HUDEP-2 (cell line): ENCODE results near the gene PLXNA3.
A peak's percentile ranks its signal among the peaks of the same experiment; 100 is the strongest.
"Not testable (repeated sequence)": the region's sequence is repeated elsewhere in the genome, so short reads cannot be mapped to it uniquely, and the experiment has no call there.

Source experiments
- DNase-seq, 76 experiments: peaks; one replicate each; lab custom pipeline; 2025; ENCODE audit not compliant: unreplicated experiment in 76 of 76; lab: John Stamatoyannopoulos, UW

Gene PLXNA3

DNA sequence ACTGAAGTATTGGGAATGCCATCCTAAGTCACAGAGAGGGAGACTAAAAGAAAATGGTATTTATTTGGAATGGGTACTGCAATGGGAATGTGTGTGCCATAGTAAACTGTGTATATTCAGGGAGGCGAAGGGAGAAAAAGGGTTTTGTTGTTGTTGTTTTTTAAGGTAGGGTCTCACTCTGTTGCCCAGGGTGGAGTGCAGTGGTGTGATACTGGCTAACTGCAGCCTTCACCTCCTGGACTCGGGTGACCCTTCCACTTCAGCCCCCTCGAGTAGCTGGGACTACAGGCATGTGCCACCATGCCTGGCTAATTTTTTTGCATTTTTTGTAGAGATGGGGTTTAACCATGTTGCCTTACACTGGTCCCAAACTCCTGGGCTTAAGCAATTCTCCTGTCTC is 36.6 kb downstream of the PLXNA3 start:
- no peak for DNase-seq

DNA sequence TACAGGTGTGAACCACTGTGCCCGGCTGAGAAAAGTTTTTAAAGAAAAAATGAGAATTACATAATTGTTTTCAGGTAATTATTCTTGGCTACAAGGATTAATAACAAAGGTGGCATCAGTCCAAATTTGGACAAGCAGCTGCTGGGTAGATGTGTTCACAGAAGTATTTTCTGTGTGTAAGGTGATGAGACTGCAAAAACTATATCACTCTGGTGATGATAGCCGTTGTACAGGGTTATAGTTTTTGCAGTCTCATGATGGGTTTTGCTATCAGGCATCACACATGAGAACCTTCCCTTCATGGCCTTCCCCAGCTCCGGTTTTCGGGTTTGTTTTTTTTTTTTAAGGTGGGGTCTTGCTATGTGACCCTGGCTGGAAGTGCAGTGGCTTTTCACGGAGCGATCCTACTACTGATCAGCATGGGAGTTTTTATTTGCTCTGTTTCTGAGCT is 37.4 kb downstream of the PLXNA3 start:
- DNase-seq = peak in 41 of 76 experiments; percentile 1 to 78 (median 44)

DNA sequence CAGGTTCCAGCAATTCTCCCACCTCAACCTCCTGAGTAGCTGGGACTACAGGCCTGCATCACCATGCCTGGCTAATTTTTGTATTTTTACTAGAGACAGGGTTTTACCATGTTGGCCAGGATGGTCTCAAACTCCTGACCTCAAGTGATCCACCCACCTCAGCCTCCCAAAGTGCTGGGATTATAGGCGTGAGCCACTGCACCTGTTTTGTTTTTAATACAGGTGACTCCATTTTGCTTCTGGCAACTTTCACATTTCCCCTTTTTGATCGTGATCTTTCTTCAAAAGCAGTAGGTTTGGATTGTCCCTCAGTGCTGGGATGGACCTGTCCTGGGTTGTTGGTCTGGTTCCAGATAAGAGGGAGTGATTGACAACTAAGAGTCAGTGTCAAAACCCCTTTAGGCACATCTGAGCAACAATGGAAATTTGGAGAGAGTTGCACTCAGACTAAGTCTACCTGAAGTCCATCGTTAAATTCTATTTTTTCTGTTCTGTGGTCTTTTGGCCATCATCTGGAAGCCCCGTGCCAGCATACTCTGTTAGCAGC is 38.6 kb downstream of the PLXNA3 start:
- DNase-seq = not testable (repeated sequence)

DNA sequence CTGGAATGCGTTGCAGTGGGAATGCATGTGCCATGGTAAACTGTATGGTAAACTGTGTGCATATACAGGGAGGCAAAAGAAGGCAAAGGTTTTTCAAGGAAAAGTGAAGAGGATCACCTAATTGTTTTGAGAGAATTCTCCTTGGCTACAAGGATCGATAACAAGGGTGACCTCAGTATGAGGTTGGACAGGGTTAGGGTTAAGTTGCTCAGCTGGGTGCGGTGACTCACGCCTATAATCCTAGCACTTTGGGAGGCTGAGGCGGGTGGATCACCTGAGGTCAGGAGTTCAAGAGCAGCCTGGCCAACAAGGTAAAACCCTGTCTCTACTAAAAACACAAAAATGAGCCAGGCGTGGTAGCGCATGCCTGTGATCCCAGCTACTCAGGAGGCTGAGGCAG is 43.3 kb downstream of the PLXNA3 start:
- not testable (repeated sequence) for DNase-seq

DNA sequence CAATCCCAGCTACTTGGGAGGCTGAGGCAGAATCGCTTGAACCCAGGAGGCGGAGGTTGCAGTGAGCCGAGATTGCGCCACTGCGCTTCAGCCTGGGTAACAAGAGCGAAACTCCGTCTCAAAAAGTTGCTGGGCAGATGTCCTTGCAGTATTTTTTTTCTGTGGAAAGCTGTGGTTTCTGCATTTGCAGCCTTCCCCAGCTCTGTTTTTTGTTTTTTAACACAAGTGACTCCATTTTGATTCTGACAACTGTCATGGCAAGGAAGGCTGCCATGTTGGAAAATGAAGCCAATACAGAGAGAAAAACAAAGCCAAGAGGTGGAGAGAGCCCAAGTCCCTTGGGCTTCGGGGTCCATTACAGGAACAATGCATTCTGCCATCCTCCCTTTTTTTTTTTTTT is 44.0 kb downstream of the PLXNA3 start:
- no peak for DNase-seq

DNA sequence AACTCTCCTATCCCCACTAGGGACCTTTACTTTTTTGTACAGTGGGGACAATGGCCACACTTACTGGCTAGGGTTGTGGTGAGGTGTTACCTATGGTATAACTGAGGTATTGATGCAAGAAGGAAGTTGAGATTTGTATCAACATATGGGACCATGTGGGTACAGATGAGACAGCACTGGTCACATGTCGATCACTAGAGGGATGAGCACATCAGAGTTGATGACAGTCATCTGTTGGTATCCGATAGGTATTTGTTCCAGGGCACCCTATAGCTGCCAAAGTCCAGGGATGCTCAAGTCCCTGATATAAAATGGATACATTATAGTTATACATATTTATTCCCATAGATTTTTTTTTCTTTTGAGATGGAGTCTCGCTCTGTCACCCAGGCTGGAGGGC is 44.9 kb downstream of the PLXNA3 start:
- DNase-seq = no peak

DNA sequence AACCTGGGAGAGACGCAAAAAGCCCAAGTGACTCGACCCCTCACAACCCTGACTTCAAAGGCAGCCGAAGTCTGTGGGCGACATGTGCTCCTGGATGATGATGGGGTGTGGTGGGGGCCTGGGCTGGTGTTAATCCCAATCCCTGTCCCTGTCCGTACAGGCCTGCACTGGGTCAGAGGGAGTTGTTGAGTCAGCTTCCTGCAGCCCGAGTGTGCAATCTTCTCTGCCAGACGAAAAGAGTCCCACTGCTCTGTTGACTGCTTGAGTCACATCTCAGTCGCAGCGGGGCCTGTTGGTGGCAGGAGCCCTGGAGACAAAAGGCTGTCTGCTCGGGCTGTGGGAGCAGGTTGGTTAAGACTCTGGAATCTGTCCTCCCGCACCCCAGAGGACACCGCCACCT is 47.7 kb downstream of the PLXNA3 start:
- no peak for DNase-seq

DNA sequence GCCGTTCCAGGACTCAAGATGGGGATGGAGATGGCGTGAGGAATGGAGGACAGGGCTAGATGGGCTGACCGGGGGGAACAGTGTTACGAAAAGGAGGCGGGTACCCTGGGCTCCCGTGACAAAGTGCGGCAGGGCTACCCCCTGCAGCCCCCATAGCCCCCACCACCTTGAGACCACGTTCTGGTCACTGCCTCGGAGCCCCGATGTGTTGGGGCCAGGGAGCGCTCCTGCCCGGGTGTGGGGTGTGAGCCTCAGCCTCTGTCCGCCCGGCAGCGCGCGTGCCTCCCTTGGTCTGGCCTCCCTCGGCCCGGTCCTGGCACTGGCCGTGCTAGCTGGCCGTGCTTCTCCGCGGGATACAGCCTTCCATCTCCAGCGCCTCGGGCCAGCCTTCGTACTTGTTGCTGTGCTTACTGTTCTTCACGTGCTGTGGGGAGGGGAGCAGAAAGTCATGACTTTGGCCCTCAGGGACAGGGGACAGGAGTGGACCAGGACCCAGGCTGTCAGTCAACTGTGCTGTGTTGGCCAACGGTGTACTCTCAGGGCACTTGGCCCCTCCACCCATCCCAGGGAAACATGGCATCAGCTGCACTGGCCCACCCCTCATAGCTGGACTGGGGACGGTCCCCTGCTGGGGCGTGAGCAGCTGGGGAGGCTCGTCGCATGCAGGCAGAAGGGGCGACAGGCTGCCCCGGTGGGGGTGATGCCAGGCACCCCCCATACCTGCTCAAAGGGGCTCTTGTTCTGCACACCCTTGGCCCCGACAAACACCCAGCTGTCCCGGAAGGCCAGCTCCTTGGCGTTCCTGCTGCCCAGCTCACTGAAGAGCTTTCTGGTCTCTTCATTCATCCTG is 48.6 kb downstream of the PLXNA3 start:
- no peak for DNase-seq

DNA sequence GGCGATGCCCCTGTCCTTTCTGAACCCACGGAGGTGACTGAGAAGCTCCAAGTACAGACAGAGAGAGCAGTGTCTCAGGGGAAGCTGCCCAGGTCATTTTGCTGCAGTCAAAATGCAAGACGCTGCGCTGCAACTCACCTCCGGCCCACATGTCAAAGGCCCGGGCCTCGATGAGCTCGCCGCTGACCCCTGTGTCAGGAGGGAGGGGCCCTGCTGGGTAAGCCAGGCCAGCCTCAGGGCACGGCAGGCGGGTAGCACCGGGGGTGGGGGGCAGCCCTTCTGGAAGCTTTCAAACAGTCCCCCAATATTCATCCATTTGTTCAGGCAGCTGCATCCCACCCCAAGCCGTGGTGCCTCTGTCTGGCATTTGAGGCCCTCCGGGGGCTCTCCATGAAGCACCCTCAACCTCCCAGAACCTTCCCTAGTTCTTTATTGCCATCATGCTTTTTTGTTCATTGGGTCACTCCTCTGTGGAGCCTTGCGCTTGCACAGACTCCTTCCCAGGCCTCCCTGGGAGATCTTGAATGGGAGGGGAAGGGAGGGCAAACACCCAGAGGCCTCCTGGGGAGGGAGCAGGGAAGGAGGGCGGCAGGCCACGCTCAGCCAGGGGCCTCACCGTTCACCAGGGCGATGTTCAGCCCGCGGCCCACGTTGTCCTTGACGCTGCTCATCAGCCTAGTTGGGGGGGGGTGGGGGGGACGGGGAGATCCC is 49.7 kb downstream of the PLXNA3 start:
- DNase-seq = no peak

DNA sequence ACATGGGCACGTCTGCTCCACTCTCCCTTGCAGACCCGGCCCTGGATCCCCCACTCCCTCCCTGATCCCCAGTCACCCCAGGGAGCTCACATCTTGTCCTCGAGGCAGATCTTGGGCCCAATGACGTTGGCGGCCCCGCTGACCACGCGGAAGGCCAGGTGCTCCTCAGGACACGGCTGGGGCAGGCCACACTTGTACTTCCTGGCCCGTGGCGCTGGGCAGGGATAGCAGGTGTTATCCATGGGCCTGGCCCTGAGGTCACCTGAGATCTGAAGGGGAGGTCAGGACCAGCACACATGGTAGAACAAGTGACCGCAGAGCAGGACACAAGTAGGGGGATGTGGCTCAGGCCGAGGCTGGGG is 50.3 kb downstream of the PLXNA3 start:
- DNase-seq = no peak

DNA sequence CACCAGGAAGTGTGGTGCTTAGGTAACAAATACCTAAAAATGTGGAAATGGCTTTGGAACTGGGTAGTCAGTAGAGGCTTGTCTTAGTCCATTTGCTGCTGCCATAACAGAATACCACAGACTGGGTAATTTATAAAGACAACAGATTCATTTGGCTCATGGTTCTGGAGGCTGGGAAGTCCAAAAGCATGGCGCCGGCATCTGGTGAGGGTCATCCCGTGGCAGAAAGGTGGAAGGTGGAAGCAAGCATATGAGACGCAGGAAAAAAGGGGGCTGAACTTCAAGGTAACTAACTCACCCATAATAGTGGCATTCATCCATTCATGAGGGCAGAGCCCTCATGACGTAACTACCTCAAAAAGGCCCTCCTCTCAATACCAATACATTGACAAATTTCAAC is 51.4 kb downstream of the PLXNA3 start:
- DNase-seq = no peak

DNA sequence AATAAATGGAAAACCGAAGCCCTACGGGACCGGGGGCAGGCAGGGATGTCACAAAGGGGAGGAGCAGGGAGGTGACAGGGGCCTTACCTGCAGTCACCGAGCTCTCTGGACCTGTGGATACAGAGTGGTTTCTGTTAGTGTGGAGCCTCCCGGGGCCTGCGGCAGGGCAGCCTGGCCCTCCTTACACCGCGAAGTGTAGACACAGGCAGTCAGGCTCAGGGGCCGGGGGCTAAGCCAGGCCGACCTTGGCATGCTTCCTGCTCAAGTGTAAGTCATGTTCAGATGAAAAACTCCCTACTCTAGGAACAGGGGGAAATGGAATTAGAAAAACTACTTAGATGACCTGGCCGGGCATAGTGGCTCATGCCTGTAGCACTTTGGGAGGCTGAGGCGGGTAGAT is 53.7 kb downstream of the PLXNA3 start:
- DNase-seq = no peak

DNA sequence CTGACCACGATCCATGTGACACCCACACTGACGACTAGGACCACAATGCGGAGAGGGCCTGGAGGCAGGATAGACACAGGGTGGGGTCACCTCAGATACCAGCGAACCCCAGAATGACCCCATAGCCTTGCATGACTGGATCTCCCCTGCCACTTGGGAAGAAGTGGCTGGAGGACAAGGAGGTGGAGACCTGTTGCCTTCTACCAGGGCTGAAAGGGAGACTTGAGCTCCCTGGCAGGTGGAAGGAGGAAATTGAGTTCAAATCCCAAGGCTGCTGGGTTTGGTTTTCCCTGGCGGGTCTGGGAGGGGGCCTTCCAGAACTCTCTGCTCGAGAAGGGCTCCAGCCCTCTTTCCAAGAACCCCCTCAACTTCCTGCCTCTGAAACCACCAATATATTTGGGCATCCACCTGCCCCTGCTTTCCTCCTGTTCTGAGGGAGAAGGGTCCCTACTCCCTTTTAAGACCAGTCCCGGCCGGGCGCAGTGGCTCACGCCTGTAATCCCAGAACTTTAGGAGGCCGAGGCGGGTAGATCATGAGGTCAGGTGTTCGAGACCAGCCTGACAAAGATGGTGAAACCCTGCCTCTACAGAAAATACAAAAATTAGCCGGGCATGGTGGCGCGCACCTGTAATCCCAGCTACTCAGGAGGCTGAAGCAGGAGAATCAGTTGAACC is 54.9 kb downstream of the PLXNA3 start:
- DNase-seq = no peak

DNA sequence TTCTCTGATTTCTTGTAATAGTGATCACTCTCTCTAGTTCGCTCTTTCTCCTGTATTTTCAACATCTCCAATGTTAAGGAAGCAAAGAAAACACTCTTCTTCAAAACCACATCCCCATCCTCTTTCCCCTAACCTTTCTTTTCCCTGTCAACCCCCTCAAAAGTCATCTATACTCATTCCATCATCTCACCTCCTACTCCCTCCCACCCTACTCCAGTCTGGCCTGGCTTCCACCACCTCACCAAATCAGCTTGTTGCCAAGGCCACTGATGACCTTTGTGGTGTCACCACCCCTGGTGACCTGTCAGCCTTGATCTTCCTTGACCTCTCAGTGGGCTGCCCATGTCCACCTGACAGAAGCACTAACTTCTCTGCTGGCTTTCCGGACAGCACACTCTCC is 55.6 kb downstream of the PLXNA3 start:
- no peak for DNase-seq

DNA sequence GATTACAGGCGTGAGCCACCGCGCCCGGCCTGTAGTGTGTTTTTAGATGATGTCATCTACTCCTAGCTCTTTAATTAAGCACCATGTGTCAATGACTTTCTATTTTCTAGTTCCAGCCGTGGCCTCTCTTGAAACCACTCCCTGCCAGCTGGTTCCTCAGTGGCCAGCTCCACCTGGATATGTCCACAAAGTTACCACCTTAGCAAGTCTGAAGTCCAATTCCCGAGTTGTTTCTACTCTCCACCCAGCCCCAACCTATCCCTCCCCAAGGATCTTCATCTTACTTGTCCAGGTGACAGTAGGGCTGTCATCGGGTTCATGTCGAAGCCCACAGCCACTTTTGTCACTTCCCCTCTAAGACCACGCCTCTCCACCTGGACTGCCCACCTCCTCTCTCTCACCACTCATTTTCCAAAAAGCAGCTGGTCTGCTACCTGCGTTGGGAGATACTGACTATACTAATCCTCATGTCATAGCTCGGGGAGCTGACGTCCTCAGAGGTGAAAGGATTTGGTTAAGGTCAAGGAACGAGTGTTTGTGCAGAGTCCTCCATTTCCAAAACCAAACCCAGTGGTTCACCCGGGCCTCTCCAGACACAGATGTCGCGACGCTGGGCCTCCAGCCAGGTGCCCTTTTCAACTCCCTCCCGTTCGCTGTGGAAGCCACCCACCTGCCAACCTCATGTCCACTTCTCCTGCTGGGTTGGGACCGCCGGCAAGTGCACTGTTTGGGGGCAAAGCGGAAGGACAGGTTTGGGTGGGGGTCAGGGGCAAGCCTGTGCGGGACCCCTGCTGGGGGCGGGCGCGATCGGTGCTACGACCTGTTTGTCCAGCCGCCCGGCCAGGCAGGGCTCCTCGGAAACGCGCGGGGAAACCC is 57.2 kb downstream of the PLXNA3 start:
- peak in 4 of 76 experiments; percentile 4 to 26 (median 15) for DNase-seq

DNA sequence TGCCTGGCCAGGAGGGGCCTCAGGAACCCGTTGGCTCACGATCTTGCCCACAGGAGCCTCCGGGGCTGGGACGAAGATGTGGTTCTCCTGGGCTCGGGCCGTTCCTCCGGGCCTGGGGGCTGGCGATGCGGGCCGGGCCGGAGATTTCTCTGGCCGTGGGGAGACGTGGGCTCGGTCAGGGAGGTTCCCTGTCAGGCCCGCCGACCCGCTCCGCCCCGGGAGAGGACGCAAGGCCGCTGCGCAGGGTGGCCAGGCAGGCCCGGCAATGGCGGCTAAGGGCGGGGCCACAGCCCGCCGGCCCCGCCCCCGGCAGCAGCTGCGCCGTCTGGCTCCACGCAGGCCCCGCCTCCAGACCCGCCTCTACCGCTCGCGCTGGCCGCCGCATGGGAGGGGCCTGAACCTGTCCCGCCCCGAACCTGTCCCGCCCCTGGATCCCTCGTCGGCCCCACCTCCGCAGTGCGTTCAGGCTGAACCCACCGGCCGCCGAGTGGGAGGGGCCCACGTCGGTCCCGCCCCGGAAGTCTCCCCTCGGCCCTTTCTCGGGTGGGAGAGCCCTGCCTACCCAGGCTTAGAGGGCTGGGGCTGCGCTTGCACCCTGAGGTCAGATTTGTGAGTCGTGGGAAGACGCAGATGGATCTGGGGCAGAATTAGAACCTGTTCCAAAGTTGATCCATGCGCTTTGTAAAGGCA is 58.0 kb downstream of the PLXNA3 start, which contains the start of gene FAM3A:
TSS of gene FAM3A (minus strand) at position 267 of the 690 bp plus-strand sequence. CDS start 460 bp downstream, outside the sequence.
- DNase-seq = peak in 73 of 76 experiments; percentile 30 to 94 (median 84)

DNA sequence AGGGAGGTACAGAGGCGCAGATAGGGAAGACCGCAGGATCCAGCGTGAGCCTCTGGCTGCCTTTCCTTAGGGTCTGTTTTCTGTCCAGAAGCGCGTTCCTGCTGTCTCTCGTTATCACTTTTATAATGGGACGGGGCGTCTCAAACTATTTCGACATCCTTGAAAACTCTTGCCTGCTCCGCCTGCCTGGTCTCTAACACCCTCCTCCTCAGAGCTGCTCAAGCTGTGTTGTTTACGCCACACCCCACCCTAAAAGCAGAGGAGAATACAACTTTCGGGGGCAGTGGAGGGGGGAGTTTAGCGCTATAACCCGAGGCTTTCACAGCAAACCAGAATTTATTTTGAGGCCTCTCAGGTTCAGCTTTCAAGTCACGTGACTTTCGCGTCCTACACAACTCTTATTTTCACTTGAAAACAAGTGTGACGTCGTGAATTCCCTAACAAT is 58.6 kb downstream of the PLXNA3 start:
- peak in 1 of 76 experiments; percentile 25 for DNase-seq

DNA sequence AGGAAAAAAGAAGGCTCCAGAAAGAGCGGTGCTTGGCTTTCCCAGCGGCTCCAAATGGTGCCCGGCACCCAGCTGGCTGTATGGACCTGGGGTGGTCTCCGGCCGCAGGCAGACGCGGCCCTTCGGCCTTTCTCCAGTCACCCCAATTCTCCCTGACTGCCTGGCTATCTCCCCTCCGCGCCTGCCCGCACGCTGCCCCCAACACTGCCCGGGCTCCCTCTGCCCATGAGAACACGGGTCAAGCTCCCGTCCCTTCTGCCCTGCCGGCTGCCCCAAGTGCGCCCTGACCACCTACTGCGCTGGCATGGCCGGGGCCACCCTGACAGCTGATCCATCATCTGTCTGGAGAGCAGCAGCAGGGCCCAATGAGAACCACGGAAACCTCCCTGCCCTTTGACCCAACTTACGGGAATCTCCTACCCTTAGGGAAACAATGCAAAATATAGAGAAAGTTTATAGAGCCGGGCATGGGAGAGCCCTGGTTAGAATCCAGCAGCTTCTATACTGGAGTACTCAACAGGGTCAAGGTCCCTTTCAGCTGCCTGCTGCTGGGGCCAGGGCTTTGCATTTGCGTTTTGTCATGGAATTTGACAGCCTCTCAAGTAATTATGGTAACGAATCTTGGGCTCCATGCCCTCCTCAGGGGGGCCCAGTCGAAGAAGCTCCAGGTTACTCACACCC is 59.2 kb downstream of the PLXNA3 start:
- DNase-seq = no peak

DNA sequence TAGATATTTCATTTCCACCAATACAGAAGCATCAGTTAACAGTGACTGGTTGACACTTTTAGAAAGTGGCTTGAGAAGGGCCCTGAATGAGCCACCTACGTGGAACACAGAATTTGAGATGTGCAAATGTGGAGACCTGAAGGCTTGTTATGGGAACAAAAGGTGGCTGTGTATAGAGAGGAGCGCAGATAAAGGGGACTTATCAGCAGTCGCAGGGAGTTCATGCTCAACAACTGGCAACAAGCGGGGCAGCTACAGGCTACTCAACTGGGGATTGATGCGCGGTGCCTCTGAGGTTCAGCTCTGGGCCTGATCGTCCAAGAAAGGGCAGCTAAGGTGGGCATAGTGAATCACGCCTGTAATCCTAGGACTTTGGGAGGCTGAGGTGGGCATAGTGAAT is 61.3 kb downstream of the PLXNA3 start:
- peak in 31 of 76 experiments; percentile 0 to 49 (median 15) for DNase-seq
